Tibial nerve (tissue), 3 donors: ENCODE results near the gene ABCG1.

Source experiments
- POLR2A ChIP-seq, 2 donors: fragments of 450-650 bp; IDR thresholded peaks; one replicate each; pipeline ENCODE4 v1.6.1; 2017; ENCODE audit warnings: antibody characterized with exemption in 2 of 2, mild to moderate bottlenecking in 2 of 2, moderate library complexity in 2 of 2
- TF ChIP-seq, protein P1 (sequence below), 5 experiments: fragments of 200-600 bp in 3 of 5; fragments of 450-650 bp in 2 of 5; sonication (generic) in 3 of 5; IDR thresholded peaks; one replicate each; pipeline ENCODE4 v1.5.1; 2016 to 2019; ENCODE audit warnings: antibody characterized with exemption in 5 of 5, mild to moderate bottlenecking in 3 of 5, moderate library complexity in 2 of 5

DNA sequence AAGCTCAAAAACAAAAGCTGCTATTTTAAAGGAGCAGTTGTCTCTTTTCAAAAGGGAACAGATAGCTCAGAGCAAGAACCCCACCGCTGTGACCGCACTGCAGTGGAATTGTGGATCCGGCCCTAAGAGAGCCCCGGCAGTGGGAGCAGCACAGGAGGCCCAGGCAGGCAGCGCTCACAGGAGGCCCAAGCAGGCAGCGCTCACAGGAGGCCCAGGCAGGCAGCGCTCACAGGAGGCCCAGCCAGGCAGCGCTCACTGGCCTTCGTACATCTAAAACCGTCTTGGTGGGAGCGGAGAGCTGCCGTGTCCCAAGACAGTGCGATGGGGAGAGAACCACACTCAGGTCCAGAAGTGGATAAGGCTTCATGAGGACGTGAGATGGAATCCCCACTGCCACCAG, 92.2 kb downstream of the ABCG1 start:
- TF ChIP-seq, protein P1, sequence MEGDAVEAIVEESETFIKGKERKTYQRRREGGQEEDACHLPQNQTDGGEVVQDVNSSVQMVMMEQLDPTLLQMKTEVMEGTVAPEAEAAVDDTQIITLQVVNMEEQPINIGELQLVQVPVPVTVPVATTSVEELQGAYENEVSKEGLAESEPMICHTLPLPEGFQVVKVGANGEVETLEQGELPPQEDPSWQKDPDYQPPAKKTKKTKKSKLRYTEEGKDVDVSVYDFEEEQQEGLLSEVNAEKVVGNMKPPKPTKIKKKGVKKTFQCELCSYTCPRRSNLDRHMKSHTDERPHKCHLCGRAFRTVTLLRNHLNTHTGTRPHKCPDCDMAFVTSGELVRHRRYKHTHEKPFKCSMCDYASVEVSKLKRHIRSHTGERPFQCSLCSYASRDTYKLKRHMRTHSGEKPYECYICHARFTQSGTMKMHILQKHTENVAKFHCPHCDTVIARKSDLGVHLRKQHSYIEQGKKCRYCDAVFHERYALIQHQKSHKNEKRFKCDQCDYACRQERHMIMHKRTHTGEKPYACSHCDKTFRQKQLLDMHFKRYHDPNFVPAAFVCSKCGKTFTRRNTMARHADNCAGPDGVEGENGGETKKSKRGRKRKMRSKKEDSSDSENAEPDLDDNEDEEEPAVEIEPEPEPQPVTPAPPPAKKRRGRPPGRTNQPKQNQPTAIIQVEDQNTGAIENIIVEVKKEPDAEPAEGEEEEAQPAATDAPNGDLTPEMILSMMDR (IDR thresholded peaks at IDR 0.05), result no peak
- no peak for TF ChIP-seq POLR2A (IDR thresholded peaks at IDR 0.05)
